ENCODE results near the gene FUT2. TPM values are rescaled to one million over a fixed set of nuclear protein-coding genes. Genes with fewer than 3 reads are reported as not detected.

Gene FUT2
- total RNA-seq, 1 donor from 2014 or later = 1.9 TPM

DNA sequence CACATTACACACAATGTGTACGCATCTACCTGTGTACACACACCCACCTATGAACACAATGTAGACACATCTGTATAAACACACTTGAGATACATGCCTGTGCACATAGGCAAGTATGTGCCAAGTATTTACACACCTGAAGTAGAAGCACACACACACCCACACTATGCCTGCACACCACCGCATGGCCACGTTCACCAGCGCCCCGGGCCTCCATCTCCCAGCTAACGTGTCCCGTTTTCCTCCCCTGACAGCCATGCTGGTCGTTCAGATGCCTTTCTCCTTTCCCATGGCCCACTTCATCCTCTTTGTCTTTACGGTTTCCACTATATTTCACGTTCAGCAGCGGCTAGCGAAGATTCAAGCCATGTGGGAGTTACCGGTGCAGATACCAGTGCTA is 6.9 kb downstream of the FUT2 start:
- Histone ChIP-seq H3K36me3 (ENCODE audit: control insufficient read depth, insufficient read depth, low read length) (no peaks in the 10 kb centered on the region), H3K4me3 (ENCODE audit: low read depth, low read length) (no peak overlapping the region), H3K27me3 (ENCODE audit: control insufficient read depth, insufficient read depth, low read length) (no peaks in the 10 kb centered on the region)
- TF ChIP-seq, protein P1, sequence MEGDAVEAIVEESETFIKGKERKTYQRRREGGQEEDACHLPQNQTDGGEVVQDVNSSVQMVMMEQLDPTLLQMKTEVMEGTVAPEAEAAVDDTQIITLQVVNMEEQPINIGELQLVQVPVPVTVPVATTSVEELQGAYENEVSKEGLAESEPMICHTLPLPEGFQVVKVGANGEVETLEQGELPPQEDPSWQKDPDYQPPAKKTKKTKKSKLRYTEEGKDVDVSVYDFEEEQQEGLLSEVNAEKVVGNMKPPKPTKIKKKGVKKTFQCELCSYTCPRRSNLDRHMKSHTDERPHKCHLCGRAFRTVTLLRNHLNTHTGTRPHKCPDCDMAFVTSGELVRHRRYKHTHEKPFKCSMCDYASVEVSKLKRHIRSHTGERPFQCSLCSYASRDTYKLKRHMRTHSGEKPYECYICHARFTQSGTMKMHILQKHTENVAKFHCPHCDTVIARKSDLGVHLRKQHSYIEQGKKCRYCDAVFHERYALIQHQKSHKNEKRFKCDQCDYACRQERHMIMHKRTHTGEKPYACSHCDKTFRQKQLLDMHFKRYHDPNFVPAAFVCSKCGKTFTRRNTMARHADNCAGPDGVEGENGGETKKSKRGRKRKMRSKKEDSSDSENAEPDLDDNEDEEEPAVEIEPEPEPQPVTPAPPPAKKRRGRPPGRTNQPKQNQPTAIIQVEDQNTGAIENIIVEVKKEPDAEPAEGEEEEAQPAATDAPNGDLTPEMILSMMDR (IDR thresholded peaks at IDR 0.05; ENCODE audit: insufficient read depth, low read length, poor library complexity, severe bottlenecking) = no peak
- no peak for DNase-seq (ENCODE audit: low read depth)

DNA sequence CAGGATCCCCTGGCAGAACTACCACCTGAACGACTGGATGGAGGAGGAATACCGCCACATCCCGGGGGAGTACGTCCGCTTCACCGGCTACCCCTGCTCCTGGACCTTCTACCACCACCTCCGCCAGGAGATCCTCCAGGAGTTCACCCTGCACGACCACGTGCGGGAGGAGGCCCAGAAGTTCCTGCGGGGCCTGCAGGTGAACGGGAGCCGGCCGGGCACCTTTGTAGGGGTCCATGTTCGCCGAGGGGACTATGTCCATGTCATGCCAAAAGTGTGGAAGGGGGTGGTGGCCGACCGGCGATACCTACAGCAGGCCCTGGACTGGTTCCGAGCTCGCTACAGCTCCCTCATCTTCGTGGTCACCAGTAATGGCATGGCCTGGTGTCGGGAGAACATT is 7.5 kb downstream of the FUT2 start:
- no peak for DNase-seq (ENCODE audit: low read depth)
- H3K27me3 ChIP-seq (ENCODE audit: control insufficient read depth, insufficient read depth, low read length) = no peaks in the 10 kb centered on the region
- no peak overlapping the region for H3K4me3 ChIP-seq (ENCODE audit: low read depth, low read length)
- no peaks in the 10 kb centered on the region for H3K36me3 ChIP-seq (ENCODE audit: control insufficient read depth, insufficient read depth, low read length)
- TF ChIP-seq, protein P1 (IDR thresholded peaks at IDR 0.05; ENCODE audit: insufficient read depth, low read length, poor library complexity, severe bottlenecking) = no peak

DNA sequence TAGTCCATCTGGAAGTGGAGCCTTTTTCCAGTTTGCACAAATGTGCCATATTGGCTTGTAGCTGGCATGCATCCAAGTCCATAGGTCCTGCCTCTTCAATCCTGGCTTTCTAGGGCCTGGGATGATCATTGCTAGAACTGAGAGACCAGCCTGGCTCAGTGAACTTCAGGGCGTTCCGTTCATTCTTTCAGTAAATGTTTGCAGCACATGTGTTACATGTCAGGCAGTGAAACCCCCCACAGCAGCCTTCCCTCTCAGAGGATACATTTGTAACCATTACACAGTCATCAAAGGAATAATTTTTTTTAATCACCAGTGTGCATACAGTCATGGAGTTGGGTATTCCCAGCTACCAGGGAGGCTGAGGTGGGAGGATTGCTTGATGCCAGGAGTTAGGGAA is 9.7 kb downstream of the FUT2 start:
- Histone ChIP-seq H3K27me3 (ENCODE audit: control insufficient read depth, insufficient read depth, low read length) (no peaks in the 10 kb centered on the region), H3K4me3 (ENCODE audit: low read depth, low read length) (no peak overlapping the region), H3K36me3 (ENCODE audit: control insufficient read depth, insufficient read depth, low read length) (no peaks in the 10 kb centered on the region)
- no peak for DNase-seq (ENCODE audit: low read depth)
- TF ChIP-seq, protein P1 (IDR thresholded peaks at IDR 0.05; ENCODE audit: insufficient read depth, low read length, poor library complexity, severe bottlenecking) = no peak

DNA sequence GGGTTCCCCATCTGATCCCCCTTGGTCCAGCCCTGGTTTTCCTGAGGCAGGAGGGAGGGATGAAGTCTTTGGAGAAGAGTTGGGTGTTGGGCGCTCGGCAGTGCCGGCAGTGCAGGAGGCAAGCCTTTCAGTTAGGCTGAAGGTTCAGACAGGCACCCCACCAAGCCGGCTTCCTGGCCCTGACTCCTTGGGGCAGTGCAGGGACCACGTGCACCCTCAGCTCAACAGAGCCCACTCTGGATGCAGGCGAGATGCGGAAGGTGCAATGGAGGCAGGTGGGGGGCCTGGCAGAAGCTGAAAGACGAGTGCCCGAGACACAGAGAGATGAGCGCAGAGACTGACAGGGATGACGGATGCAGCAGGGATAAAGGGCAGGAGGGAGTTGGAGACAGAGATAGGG is 12.7 kb downstream of the FUT2 start:
- H3K27me3 ChIP-seq (ENCODE audit: control insufficient read depth, insufficient read depth, low read length) = no peaks in the 10 kb centered on the region
- no peak for DNase-seq (ENCODE audit: low read depth)
- TF ChIP-seq, protein P1 (IDR thresholded peaks at IDR 0.05; ENCODE audit: insufficient read depth, low read length, poor library complexity, severe bottlenecking) = no peak

DNA sequence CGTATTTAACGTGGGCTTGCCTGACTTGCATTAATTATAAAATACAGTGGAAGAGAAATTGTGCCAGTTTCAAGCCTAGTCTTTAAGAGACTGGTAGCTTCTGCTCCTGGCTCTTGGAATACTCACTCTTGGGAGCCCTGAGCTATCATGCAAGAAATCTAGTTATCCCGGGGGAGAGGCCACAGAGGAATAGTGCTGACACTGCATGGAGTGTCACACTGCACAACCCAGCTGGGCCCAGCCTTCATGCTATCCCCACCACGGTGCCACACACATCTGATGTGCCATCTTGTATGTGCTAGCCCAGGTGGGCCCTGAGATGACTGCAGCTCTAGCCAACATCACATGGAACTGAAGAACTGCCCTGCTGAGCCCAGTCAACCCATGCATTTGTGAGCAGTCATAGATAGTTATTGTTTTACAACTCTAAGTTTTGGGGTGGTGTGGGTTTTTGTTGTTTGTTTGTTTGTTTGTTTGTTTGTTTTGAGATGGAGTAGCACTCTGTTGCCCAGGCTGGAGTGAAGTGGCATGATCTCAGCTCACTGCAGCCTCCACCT is 15.4 kb downstream of the FUT2 start:
- H3K4me3 ChIP-seq (ENCODE audit: low read depth, low read length) = no peak overlapping the region
- no peaks in the 10 kb centered on the region for H3K27me3 ChIP-seq (ENCODE audit: control insufficient read depth, insufficient read depth, low read length)
- DNase-seq (ENCODE audit: low read depth) = no peak
- H3K36me3 ChIP-seq (ENCODE audit: control insufficient read depth, insufficient read depth, low read length) = no peaks in the 10 kb centered on the region
- TF ChIP-seq, protein P1 (IDR thresholded peaks at IDR 0.05; ENCODE audit: insufficient read depth, low read length, poor library complexity, severe bottlenecking) = no peak

More for the DNA sequence above, 12.7 kb downstream of the FUT2 start:
- H3K4me3 ChIP-seq (ENCODE audit: low read depth, low read length) = no peak overlapping the region
- no peaks in the 10 kb centered on the region for H3K36me3 ChIP-seq (ENCODE audit: control insufficient read depth, insufficient read depth, low read length)
